CD4-positive, alpha-beta T cell (primary cell): ENCODE measurements around the gene NR1H2. TPM values are rescaled to one million over a fixed set of nuclear protein-coding genes. Genes with fewer than 3 reads are reported as not detected.
A peak's percentile ranks its signal among the peaks of the same experiment; 100 is the strongest.

Source experiments
- ATAC-seq: fragments of 200-7000 bp; cut with Tn5 transposase; one replicate; pipeline ENCODE4 v1.10.0; 2022; ENCODE audit warnings: mild to moderate bottlenecking; ENCODE audit not compliant: poor library complexity
- CTCF ChIA-PET: fragments of 350-600 bp; sonication (Branson Sonifier 250); formaldehyde crosslinking; loops from one replicate; lab custom pipeline; 2021; ENCODE audit warnings: antibody characterized with exemption, inconsistent platforms; lab: Charles Lee
- POLR2A ChIA-PET: fragments of 350-600 bp; sonication (Branson Sonifier 250); formaldehyde crosslinking; loops from one replicate; lab custom pipeline; 2021; ENCODE audit warnings: antibody characterized with exemption, inconsistent platforms; lab: Charles Lee
- DNase-seq, 14 experiments: peaks; one replicate each; pipeline ENCODE4 v3.0.0-alpha.2; 2013 to 2020; ENCODE audit warnings: mixed read lengths in 2 of 14
- H3K27ac ChIP-seq, 2 donors: one replicate each; pipeline versions ENCODE4 v1.5.1 to v1.7.0; 2013; ENCODE audit warnings: low read length in 2 of 2, low read depth in 1 of 2, mild to moderate bottlenecking in 1 of 2
- H3K27me3 ChIP-seq, 2 experiments: 1 replicate in 1 of 2; 2 replicates in 1 of 2; pipeline versions ENCODE4 v1.6.1 to v1.7.0; 2013; ENCODE audit warnings: low read length in 2 of 2, control low read depth in 1 of 2, mild to moderate bottlenecking in 1 of 2, moderate library complexity in 1 of 2; ENCODE audit not compliant: insufficient read depth in 2 of 2, control insufficient read depth in 1 of 2
- H3K36me3 ChIP-seq: one replicate; pipeline ENCODE4 v1.6.1; 2013; ENCODE audit warnings: low read length, control low read depth; ENCODE audit not compliant: insufficient read depth
- H3K4me1 ChIP-seq: one replicate; pipeline ENCODE4 v1.6.1; 2013; ENCODE audit warnings: low read length, control low read depth; ENCODE audit not compliant: insufficient read depth
- H3K4me3 ChIP-seq: one replicate; pipeline ENCODE4 v1.5.1; 2013; ENCODE audit warnings: mild to moderate bottlenecking, low read length, moderate library complexity
- H3K9me3 ChIP-seq, 2 experiments: 1 replicate in 1 of 2; 2 replicates in 1 of 2; pipeline versions ENCODE4 v1.6.1 to v1.7.0; 2013; ENCODE audit warnings: low read length in 2 of 2, mild to moderate bottlenecking in 2 of 2, control low read depth in 1 of 2, moderate library complexity in 1 of 2; ENCODE audit not compliant: control insufficient read depth in 1 of 2, insufficient read depth in 1 of 2
- H3K27ac Mint-ChIP-seq: one replicate; pipeline ENCODE4 v1.8.0; 2020; ENCODE audit warnings: mixed read lengths
- H3K27me3 Mint-ChIP-seq: one replicate; pipeline ENCODE4 v1.8.0; 2021; ENCODE audit warnings: mixed read lengths
- H3K36me3 Mint-ChIP-seq: one replicate; pipeline ENCODE4 v1.8.0; 2021; ENCODE audit warnings: low read depth, mixed read lengths
- H3K4me1 Mint-ChIP-seq: one replicate; pipeline ENCODE4 v1.8.0; 2021; ENCODE audit warnings: low read depth, mixed read lengths
- H3K4me3 Mint-ChIP-seq: one replicate; pipeline ENCODE4 v1.8.0; 2020; ENCODE audit warnings: mild to moderate bottlenecking, mixed read lengths
- H3K9me3 Mint-ChIP-seq: one replicate; pipeline ENCODE4 v1.8.0; 2020; ENCODE audit warnings: mixed read lengths
- CTCF ChIP-seq: fragments of 200-600 bp; IDR thresholded peaks from one replicate; pipeline ENCODE4 v1.8.0; 2022; ENCODE audit warnings: antibody characterized with exemption, mild to moderate bottlenecking
- intact Hi-C, 2 experiments: fragments of 100-400 bp; cut with DNase I in 1 of 2; cut with micrococcal nuclease in 1 of 2; formaldehyde crosslinking; loops; one replicate each; pipeline versions ENCODE4 v1.15.1 to v1.9.0; 2023 to 2025; cut with DNase I, micrococcal nuclease
- total RNA-seq, 174 experiments: library from RNA in 2 of 174; stranded (reverse) in 2 of 174; gene quantifications; one replicate each; pipeline ENCODE4 v1.2.3 and lab custom pipeline; 2021 to 2026

NR1H2 gene
- total RNA-seq, 2 experiments from 2014 or later = 261 to 265 TPM

- Histone ChIP-seq H3K4me1 (peaks cover 10% of the 10 kb centered on the region), H3K27ac (no peak overlapping the region), H3K4me3 (no peak overlapping the region), H3K27me3 (peaks cover 19 to 20% of the 10 kb centered on the region in 2 experiments), H3K36me3 (no peaks in the 10 kb centered on the region), H3K9me3 (peaks cover 0 to 5% of the 10 kb centered on the region in 2 experiments)
- DNase-seq (peak in 1 of 14 experiments; percentile 28), ATAC-seq (no peak)
- TF ChIP-seq CTCF = no peak
- Mint-ChIP-seq H3K4me1 (peaks cover 5% of the 10 kb centered on the region), H3K27me3 (peaks cover 33% of the 10 kb centered on the region), H3K4me3 (no peak overlapping the region), H3K36me3 (no peaks in the 10 kb centered on the region), H3K27ac (no peak overlapping the region), H3K9me3 (no peaks in the 10 kb centered on the region)
- ChIA-PET CTCF (no interaction called here), POLR2A (no interaction called here)
- intact Hi-C loops = no loop called here
These were observed 41.1 kb downstream of the NR1H2 start for GRCh38 chr19:50417111-50418081.

GRCh38 chr19:50418176-50419021 is 42.1 kb downstream of the NR1H2 start, which contains the start of gene SPIB:
Gene SPIB, plus strand, starts transcription at chr19:50418938. Its CDS starts 25 bp downstream, at chr19:50418963.
- peaks cover 5% of the 10 kb centered on the region for H3K4me1 Mint-ChIP-seq
- peaks cover 19 to 20% of the 10 kb centered on the region in 2 experiments for H3K27me3 ChIP-seq
- intact Hi-C loops = no loop called here
- no peak within 1 kb of the TSS for H3K4me3 ChIP-seq
- H3K36me3 Mint-ChIP-seq = no peaks in the 10 kb centered on the region
- H3K27ac Mint-ChIP-seq = no peak within 1 kb of the TSS
- peaks cover 0 to 9% of the 10 kb centered on the region in 2 experiments for H3K9me3 ChIP-seq
- no peak within 1 kb of the TSS for H3K27ac ChIP-seq
- no peaks in the 10 kb centered on the region for H3K36me3 ChIP-seq
- no peak for TF ChIP-seq CTCF
- H3K9me3 Mint-ChIP-seq = no peaks in the 10 kb centered on the region
- peaks cover 10% of the 10 kb centered on the region for H3K4me1 ChIP-seq
- ATAC-seq (no peak), DNase-seq (peak in 1 of 14 experiments; percentile 17)
- ChIA-PET POLR2A (no interaction called here), CTCF (no interaction called here)
- peaks cover 33% of the 10 kb centered on the region for H3K27me3 Mint-ChIP-seq
- no peak within 1 kb of the TSS for H3K4me3 Mint-ChIP-seq

GRCh38 chr19:50419022-50419579 is 42.8 kb downstream of the NR1H2 start:
- no peak for TF ChIP-seq CTCF
- peaks cover 10% of the 10 kb centered on the region for H3K4me1 ChIP-seq
- no peak for ATAC-seq
- POLR2A ChIA-PET = no interaction called here
- peak in 1 of 14 experiments; percentile 9 for DNase-seq
- Mint-ChIP-seq H3K27ac (no peak overlapping the region), H3K4me3 (no peak overlapping the region), H3K9me3 (no peaks in the 10 kb centered on the region), H3K27me3 (peaks cover 36% of the 10 kb centered on the region), H3K4me1 (peaks cover 5% of the 10 kb centered on the region), H3K36me3 (no peaks in the 10 kb centered on the region)
- intact Hi-C loops = no loop called here
- CTCF ChIA-PET = no interaction called here
- H3K27me3 ChIP-seq = peaks cover 19 to 20% of the 10 kb centered on the region in 2 experiments
- H3K27ac ChIP-seq = no peak overlapping the region
- H3K36me3 ChIP-seq = no peaks in the 10 kb centered on the region
- no peak overlapping the region for H3K4me3 ChIP-seq
- peaks cover 0 to 9% of the 10 kb centered on the region in 2 experiments for H3K9me3 ChIP-seq
